Measurements from ENCODE around the gene SRP68.
"Not testable (repeated sequence)": the region's sequence is repeated elsewhere in the genome, so short reads cannot be mapped to it uniquely, and the experiment has no call there.

Gene SRP68

DNA sequence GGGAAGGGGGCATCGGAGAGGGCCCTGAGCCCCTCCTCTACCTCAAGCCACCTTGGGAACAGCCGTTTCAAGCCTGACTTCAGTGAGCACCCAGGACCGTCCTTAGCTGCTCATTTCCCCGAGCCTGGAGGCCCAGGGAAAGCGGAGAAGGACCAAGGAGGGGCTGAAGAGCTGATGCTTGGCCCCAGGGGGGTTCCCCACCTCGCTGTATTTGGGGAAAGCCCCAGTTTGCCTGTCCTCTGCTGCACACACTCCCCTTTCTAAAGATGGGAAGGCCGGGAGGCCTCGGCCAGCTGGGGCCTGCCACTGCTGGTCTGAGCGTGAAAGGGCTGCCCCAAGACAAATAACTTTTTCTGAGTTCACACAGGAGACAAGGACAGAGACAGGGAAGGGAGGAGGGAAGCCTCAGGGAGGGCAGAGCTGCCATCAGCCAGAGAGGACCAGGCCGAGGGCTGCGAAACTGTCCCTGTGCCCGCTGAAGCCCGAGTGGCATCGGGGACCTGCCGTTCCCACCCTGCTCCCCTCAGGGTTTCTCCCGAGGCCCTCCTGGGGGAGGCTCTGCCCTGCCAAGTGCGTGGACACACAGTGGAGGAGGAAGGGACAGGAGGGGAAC, 18.3 kb upstream of the SRP68 start:
- DNase-seq (ENCODE audit: extremely low read depth in 1 of 2, low read depth in 1 of 2): no peak

DNA sequence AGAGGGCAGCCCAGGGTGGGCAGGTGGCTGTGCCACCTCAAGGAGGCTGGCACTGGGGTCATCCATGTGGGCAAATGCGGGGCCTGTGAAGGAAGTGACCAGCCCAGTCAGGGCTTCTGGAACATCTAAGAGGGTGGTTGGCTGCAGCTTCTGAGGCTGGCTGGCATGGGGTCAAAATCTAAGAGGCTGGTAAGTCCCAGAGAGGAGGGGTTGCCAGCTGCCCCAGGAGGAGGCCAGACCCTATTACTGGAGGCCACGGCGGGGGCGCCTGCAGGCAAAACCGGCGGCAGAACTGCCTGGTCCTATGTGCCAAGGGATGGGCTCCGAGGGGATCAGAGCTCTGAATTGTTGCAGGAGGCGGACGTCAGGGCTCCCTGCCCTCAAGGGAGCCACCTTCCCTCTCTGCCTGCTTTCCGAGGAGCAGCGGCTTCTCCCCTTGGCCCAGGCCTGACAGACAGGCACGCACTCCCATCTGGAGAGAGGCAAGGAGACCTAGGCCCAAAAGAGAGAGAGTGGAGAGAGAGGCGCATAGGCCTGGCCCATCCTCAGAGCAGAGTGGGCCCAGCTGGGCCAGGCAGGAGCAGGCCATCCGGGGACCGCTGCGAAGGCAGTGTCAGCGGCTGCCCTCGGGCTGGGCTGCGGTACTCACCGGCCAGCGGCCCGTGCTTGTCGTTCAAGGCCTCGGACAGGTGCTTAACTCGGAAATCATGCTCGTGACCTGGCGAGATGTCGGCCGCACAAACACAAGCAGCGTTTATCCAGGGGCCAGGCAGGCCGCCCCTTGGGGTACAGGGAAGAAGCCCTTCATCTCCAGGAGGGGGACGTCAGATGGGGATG, 17.6 kb upstream of the SRP68 start:
- no peak for DNase-seq (ENCODE audit: extremely low read depth in 1 of 2, low read depth in 1 of 2)

DNA sequence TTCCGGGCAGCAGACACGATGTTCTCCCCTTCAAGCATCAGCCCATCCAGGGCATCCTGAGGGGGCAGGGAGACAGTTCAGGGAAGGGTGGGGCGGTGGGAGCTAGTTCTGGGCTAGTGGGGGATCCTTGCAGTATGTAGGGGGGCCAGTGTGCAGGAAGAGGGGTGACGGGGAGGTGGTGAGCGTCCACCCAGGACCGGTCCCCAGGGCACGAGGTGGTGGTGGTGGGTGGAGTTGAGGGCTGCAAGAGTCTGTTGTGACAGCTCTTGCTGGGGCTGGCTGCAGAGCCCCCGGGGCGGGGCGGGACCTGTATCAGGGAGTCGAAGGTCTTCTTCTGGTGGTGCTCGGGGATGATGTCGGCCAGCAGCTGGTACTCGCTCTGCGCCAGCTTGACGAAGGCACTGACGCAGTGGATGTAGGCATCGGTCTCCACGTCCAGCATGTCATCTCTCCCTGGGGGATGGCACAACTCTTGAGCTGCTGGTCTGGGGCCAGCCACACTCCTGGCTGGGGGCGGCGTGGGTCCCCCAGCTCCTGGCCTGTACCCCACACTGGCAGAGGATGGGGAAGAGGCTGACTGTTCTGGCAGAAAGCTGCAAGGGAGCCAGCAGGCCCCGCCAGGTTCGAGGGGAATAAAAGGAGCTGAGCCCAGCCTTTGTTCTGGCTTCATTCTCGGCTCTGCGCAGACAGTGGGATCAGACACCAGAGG, 16.7 kb upstream of the SRP68 start:
- DNase-seq (ENCODE audit: extremely low read depth in 1 of 2, low read depth in 1 of 2): no peak

DNA sequence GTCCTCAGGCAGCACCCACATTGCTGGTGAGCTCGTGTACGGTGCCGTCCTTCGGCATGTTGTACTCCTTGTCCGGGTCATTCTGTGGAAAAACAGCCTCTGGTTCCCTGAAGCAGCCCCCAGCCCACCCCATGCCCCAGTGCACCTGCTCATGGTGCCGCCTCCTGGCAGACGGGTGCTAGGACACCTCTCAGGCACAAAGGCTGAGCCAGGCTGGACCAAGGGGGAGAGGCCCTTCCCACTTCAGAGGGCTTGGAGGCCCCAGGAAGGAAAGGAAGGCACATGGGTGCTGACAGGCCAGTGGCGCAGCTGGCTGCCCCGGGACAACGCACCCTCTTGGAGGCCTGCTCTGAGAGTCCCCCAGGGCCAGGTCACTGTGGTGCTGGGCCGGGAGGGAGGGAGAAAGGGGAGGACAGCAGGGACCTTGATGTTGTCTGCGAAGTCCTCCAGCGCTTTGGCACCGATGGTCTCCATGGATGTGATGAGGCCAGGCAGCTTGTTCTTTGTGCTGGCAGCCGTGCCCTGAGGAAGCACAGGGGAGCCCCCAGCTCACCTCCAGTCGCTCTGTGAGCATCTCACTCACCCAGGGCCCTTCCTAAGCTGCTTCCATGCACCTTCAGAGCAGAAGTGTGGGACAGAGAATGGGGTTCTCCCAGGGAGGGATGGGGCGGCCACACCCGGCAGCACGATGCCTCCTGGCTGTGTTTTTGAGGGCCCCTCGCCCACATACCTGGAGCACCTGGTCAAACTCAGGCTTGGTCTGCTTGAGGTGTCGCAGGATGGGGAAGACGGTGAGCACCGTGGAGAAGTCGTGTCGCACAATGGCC, 15.9 kb upstream of the SRP68 start:
- DNase-seq (ENCODE audit: extremely low read depth in 1 of 2, low read depth in 1 of 2): no peak

DNA sequence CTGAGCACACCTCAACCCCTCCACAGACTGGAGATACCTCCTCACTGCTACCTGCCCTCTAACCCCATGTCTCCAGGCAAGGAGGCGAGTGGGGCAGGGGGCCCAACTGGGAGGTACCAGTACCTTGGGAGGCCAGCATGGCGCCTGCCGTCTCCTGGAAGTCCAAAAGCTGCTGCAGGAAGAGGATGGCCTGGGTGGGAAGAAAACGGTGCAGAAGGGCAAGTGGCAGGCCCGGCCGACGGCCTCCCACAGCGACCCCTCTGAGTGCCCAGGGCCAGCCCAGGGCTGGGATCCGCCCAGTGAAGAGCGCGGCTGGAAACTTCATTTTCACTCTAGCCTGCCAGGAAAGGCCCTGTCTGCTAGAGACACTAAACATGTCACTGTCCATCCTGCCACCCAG, 15.2 kb upstream of the SRP68 start:
- no peak for DNase-seq (ENCODE audit: extremely low read depth in 1 of 2, low read depth in 1 of 2)

DNA sequence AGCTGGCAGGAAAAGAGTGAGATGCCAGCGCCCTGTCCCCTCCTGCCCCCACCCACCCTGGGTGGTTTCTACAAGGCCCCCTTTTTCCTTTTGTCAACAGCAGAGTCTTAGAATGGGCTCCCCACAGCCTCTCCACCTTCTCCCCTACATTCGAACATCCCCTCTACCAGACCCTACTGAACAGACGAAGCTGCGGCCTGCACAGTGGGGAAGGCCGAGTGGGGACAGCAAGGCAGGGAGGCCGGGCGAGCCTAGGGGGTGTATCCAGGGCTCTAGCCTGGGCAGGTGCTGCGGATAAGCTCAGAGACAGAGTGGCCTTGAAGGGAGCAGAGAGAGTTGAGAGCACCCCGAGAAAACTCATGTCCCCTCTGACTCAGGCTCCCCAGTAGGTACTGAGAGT, 14.1 kb upstream of the SRP68 start:
- no peak for DNase-seq (ENCODE audit: extremely low read depth in 1 of 2, low read depth in 1 of 2)

DNA sequence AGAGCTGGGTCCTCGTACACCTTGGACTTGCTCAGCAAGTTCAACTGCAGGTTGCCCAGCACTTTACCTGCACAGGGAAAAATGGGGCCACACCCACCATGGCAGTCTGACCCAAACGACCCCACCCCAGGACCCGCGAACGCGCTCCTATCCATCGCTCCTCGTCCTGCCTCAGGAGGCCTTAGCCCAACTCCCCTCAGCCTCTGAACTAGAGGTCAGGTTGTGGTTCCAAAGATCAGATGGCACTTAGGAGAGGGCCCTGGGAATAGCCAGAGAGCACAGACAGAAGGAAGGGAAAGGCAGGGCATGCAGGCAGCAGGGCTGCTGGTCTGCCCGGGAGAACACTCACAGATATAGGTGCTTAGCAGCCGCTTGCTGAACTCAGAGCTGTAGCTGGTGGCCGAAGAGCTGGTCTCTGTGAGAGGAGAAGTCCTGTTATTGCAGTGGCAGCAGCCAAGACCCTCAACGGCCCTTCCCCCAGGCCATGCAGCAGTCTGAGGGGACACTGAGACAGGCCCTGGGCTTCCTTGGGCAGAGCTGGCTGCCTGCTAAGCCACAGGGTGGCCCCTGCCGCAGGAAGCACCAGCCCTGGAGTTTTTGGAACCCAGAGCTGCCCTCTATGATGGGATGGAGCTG, 13.5 kb upstream of the SRP68 start:
- no peak for DNase-seq (ENCODE audit: extremely low read depth in 1 of 2, low read depth in 1 of 2)

- no peak for DNase-seq (ENCODE audit: extremely low read depth in 1 of 2, low read depth in 1 of 2)
These were observed 12.9 kb upstream of the SRP68 start for GRCh38 chr17:76085066-76085730.

DNA sequence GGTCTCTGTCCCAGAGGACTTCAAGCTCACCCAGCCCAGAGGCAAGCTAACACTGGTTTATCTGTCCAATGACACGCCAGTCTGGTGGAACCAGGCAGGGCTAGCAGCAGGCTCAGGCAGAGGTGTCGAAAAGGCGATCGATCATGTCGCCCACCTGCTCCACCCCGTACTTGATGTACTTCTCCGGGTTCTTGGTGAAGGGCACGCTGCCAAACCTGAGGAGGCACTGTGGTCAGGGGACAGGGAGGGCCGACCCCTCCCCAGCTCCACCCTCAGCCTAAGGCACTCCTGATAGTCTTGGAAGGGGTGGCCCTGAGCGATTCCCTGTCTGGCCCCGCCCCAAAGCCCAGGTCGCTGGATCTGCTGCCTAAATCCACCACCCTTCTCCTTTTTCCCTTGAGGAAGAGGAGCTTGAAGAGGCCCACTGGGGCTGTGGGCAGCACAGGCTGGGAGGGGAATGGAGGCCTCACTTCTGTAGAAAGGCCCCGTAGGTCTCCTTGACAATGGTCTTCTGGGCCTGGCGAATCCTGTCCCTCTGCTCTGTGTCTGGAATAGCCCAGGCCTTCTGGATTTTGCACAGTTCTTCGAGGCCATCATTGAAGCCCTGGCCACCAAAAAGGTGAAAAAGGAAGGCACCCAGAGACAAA, 11.3 kb upstream of the SRP68 start:
- no peak for DNase-seq (ENCODE audit: extremely low read depth in 1 of 2, low read depth in 1 of 2)

DNA sequence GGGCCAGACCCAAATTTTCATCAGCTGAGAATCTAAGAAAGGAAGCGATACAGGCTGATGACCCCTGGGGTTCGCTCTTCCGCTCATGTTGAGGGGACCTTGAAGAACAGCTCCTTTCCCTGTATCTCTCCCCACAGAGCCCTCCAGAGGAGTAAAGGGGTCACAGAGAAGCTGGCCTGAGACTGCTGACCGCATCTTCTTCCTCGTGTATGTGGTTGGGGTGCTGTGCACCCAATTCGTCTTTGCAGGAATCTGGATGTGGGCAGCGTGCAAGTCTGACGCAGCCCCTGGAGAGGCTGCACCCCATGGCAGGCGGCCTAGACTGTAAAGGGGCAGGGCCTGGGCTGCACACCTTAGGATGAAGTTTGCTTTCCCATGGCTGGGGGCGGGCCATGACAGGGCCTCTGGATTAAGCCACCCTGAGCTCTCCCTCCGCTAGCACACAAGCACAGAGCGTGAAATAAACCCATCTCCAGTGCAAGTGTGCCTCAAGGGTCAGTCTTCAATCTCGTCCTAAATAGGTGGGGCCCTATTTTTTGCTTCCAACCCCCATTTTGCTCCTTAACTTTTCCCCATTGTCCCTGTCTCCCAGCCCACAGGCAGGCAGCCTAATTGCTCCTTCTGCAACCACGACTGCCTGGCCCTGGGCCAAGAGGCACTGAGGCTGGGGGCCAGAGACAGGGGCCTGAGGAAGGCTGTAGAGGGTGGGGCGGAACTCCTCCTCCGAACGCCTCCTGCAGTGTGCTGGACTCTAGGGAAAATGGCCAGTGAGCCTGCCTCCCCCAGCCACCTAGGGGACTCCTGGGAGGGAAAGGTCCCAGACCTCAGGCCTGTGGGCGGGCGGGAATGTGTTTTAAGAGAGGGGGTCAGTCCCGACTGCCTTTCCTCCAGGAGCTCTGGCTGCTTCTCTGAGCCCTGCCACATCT, 10.3 kb upstream of the SRP68 start:
- DNase-seq (ENCODE audit: extremely low read depth in 1 of 2, low read depth in 1 of 2): no peak

DNA sequence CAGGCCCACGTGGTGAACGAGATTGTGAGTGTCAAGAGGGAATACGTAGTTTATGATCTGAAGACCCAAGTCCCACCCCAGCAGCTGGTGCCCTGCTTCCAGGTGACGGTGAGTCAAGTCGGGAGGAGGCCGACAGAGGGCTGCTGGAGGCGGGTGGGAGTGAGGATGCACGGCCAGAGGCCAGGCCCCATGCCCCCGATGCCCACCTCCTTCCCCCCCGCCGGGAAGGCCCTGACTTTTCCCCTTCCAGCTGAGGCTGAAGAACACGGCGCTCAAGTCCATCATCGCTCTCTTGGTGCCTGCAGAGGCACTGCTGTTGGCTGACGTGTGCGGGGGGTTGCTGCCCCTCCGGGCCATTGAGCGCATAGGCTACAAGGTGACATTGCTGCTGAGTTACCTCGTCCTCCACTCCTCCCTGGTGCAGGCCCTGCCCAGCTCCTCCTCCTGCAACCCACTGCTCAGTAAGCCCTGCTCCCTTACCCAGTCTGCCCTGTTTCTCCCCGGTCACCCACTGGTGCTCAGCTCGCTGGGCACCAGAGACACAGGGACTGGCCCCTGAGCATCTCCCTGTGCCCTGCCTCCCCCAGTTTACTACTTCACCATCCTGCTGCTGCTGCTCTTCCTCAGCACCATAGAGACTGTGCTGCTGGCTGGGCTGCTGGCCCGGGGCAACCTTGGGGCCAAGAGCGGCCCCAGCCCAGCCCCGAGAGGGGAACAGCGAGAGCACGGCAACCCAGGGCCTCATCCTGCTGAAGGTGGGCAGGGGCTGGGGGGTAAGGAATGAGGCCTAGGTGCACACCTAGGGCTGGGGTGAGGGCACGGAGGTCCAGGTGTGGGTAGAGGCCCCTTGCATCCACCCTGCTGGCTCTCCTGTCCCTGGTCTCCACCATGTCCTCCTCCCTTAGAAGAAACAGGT, 9.2 kb upstream of the SRP68 start:
- DNase-seq (ENCODE audit: extremely low read depth in 1 of 2, low read depth in 1 of 2): no peak

GRCh38 chr17:76080768-76081287, 8.5 kb upstream of the SRP68 start:
- DNase-seq (ENCODE audit: extremely low read depth in 1 of 2, low read depth in 1 of 2): no peak

GRCh38 chr17:76079956-76080767, 7.8 kb upstream of the SRP68 start:
- no peak for DNase-seq (ENCODE audit: extremely low read depth in 1 of 2, low read depth in 1 of 2)

- no peak for DNase-seq (ENCODE audit: extremely low read depth in 1 of 2, low read depth in 1 of 2)
These were observed 7.2 kb upstream of the SRP68 start for GRCh38 chr17:76079535-76079955.

GRCh38 chr17:76078860-76079534, 6.7 kb upstream of the SRP68 start, which contains the start of gene ZACN:
Gene ZACN, plus strand, starts transcription at chr17:76079182. Its CDS starts 83 bp downstream, at chr17:76079265.
- DNase-seq (ENCODE audit: extremely low read depth in 1 of 2, low read depth in 1 of 2): no peak

DNA sequence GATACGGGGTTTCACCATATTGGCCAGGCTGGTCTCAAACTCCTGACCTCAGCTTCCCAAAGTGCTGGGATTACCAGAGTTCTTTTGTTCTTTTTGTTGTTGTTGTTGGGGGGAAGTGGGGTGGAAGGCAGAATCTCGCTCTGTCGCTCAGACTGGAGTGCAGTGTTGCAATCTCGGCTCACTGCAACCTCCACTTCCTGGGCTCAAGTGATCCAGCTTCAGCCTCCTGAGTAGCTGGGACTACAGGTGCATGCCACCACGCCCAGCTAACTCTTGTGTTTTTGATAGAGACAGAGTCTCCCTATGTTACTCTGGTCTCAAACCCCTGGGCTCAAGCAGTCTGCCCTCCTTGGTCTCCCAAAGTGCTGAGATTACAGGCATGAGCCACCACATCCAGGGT, 6.1 kb upstream of the SRP68 start:
- DNase-seq (ENCODE audit: extremely low read depth in 1 of 2, low read depth in 1 of 2): not testable (repeated sequence)
